HG03460 (cell line): ENCODE results near the gene RGS3.

Experiments
- ATAC-seq: cut with Tn5 transposase; IDR thresholded peaks from one replicate; pipeline ENCODE4 v1.9.1; 2021; ENCODE audit not compliant: unreplicated experiment

The RGS3 gene

GRCh38 chr9:113464286-113464660 lies 746 bp downstream of the RGS3 start:
- no peak for ATAC-seq

- no peak for ATAC-seq
These were observed 2.1 kb downstream of the RGS3 start for GRCh38 chr9:113465599-113466140.

- no peak for ATAC-seq
These were observed 3.7 kb downstream of the RGS3 start for GRCh38 chr9:113467183-113467582.

- no peak for ATAC-seq
These were observed 5.4 kb downstream of the RGS3 start for GRCh38 chr9:113468716-113469448.

- ATAC-seq: no peak
These were observed 7.6 kb downstream of the RGS3 start for GRCh38 chr9:113471143-113471542.

- no peak for ATAC-seq
These were observed 8.0 kb downstream of the RGS3 start for GRCh38 chr9:113471566-113471965.

- ATAC-seq: no peak
These were observed 8.7 kb downstream of the RGS3 start for GRCh38 chr9:113472199-113472598.

GRCh38 chr9:113474360-113475028 lies 11.0 kb downstream of the RGS3 start:
- no peak for ATAC-seq

- no peak for ATAC-seq
These were observed 11.5 kb downstream of the RGS3 start for GRCh38 chr9:113475031-113475430.

- ATAC-seq: no peak
These were observed 12.5 kb downstream of the RGS3 start for GRCh38 chr9:113475992-113476391.

- no peak for ATAC-seq
These were observed 13.0 kb downstream of the RGS3 start for GRCh38 chr9:113476511-113476916.

- no peak for ATAC-seq
These were observed 13.5 kb downstream of the RGS3 start for GRCh38 chr9:113477058-113477457.

- ATAC-seq: no peak
These were observed 14.1 kb downstream of the RGS3 start for GRCh38 chr9:113477661-113478060.

GRCh38 chr9:113479174-113479621 lies 15.7 kb downstream of the RGS3 start:
- ATAC-seq: no peak

- no peak for ATAC-seq
These were observed 17.1 kb downstream of the RGS3 start for GRCh38 chr9:113480612-113481011.

- no peak for ATAC-seq
These were observed 17.8 kb downstream of the RGS3 start for GRCh38 chr9:113481176-113481787.

GRCh38 chr9:113482341-113482740 lies 18.8 kb downstream of the RGS3 start:
- no peak for ATAC-seq

- no peak for ATAC-seq
These were observed 19.6 kb downstream of the RGS3 start for GRCh38 chr9:113482991-113483675.

- ATAC-seq: no peak
These were observed 20.2 kb downstream of the RGS3 start for GRCh38 chr9:113483676-113484257.

- no peak for ATAC-seq
These were observed 20.8 kb downstream of the RGS3 start for GRCh38 chr9:113484258-113484730.

GRCh38 chr9:113485761-113486115 lies 22.2 kb downstream of the RGS3 start:
- ATAC-seq: no peak
